GM19468 (cell line): Measurements from ENCODE around the gene NRL.

ENCODE experiments used
- ATAC-seq: cut with Tn5 transposase; IDR thresholded peaks from one replicate; pipeline ENCODE4 v1.9.1; 2021; ENCODE audit warnings: mild to moderate bottlenecking, moderate library complexity, moderate number of reproducible peaks; ENCODE audit not compliant: unreplicated experiment; ENCODE audit errors: extremely low read depth

Gene NRL

GRCh38 chr14:24145690-24146452 is 31.1 kb upstream of the NRL start:
- ATAC-seq, result no peak

DNA sequence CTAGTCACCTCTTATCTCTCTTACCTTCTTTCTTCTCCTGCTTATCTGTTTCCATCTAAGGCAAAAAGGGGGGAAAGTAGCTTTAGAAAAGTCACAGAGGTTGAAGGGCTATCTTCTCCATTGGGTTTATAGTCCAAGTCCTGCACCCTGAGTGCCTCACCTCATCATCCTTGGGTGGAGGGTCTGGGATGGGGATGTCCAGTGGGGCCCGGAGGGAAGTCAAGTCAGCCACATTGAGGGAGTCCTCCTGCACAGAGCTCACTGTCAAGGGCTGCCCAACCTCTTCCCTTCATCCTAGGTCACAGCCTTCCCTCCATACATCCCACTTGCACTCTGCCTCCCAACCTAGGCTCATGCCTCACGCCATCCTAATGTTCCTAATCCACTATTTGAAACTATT is 30.5 kb upstream of the NRL start:
- no peak for ATAC-seq

DNA sequence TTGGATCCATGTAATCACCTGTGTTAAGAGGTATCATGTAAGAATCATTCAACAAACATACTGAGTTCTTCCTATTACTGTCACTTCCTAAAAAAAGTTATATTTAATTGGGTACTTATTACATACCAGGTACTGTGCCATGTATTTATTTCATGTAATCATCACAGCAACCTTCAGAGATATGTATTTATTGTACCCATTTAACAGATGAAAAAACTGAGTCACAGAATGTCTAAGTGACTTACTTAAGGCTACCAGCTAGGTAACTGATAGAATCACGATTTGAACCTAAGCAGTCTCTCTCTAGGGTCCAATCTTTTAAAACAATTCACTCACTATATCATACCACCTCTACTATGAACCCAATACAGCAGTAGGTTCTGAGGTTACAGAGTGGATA is 29.7 kb upstream of the NRL start:
- ATAC-seq, result no peak

DNA sequence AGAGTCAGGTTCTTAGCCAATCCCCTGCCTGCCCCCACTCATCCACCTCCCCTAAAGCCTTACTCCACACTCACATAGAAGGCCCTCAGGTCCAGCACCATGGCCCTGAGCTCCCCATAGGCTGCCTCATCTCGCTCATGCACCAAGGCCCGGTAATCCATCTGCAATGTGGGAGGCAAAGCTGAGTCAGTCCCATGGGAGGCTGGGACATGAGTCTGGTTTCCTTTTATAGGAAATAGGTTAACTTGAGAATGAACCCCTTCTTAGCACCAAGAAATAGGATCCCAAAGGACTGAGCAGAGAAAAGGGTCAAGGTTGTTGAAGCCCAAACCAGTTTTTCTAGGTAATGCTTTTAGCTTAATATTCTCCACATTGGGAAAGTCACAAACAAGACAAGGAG is 28.8 kb upstream of the NRL start:
- no peak for ATAC-seq

DNA sequence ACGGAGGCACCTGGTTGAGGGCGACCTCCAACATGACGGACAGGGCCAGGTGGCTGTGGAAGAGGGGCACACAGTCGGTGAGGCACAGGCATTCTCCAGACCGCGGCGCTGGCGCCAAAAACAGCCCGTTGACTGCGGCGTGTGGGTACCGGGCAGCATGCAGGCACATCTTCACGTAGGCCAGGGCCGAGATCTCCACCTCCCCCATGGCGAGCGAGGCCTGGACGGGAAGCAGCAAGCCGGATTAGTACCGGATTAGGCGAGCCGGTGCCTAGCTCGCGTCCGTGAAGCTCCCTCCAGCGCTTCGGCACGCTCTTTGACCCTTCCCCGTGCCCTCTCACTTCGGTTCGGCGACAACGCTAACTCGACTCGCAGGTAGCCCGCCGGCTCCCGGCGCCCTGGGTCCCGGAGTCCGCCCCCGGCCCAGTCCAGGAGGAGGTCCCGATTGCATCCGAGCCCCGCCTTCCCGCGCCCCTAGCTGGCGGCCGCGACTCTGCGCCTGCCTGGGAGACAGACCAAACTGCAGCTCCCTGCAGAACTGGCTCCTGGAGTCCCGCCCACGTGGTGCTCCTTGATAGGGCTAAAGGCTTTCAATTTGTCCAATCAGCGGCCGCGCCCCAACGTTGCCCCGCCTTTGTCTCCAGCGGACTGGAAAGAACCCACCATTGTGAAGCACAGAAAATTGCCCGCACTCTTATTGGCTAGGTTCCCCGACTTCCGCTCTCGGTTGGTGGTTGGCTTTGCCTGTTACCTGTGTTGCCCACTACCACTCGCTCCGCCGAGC is 26.5 kb upstream of the NRL start, which contains the start of gene EMC9:
Gene EMC9, minus strand, starts transcription at position 495 of the 784 bp plus-strand sequence. Its CDS starts 287 bp downstream, at position 208.
- peak; percentile 94 for ATAC-seq

DNA sequence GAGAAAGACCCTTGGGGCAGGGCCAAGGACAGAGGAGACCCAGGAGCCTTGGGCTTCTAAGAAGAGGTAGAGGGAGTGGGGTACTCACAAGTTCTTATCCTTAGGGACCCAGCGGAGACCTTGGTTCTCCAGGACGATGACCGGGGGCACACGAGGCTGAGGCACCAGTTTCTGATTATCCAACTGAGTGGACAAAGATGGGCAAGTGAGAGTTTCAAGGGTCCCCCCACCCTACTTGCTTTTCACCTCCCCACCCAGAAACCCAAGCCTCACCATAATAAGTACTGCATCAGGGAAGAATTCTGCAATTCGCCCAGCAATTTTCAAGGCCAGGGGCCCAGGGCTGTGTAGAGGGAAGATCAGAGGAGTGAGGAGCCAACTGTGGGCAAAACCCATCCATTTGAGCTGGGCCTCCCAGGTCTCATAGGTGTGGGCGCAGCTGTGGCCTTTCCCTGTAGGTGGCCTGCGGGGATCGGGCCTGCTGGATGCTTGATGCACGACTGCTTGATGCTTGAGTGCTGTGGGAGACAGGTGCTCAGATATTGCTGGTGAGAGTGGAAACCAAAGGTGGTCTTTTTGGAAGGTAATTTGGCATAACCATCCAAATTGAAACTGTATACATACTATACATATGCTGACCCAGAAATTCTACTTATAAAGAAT is 24.7 kb upstream of the NRL start:
- ATAC-seq, result no peak

DNA sequence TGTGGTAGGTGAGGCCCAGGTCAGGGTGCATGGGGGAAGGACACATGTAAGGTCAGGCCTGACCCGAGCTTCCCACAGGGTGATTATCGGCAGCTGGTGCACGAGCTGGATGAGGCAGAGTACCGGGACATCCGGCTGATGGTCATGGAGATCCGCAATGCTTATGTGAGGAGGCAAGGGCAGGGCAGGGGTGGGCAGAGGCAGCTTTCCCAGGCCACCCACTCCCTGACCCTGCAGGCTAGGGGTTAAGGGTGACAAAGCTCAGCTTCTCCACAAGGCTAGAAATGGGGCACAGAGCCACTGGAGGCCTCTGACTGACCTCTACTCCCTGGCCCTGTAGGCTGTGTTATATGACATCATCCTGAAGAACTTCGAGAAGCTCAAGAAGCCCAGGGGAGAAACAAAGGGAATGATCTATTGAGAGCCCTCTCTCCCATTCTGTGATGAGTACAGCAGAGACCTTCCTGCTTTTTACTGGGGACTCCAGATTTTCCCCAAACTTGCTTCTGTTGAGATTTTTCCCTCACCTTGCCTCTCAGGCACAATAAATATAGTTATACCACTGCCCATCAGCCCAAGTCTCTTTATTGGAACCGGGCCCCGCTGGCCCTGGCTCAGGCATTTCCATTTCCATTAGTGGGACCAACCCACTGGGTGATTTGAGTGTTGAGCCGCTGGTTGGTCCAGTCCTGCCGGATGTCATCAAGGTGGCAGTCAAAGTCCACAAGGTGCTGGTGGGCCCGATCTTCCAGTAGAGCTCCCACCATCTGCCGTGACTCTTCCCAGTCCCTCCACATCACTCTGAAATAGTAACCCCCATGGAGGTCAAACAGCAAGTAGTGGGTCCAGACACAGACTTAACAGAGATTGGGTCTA is 23.9 kb upstream of the NRL start:
- ATAC-seq, result no peak

DNA sequence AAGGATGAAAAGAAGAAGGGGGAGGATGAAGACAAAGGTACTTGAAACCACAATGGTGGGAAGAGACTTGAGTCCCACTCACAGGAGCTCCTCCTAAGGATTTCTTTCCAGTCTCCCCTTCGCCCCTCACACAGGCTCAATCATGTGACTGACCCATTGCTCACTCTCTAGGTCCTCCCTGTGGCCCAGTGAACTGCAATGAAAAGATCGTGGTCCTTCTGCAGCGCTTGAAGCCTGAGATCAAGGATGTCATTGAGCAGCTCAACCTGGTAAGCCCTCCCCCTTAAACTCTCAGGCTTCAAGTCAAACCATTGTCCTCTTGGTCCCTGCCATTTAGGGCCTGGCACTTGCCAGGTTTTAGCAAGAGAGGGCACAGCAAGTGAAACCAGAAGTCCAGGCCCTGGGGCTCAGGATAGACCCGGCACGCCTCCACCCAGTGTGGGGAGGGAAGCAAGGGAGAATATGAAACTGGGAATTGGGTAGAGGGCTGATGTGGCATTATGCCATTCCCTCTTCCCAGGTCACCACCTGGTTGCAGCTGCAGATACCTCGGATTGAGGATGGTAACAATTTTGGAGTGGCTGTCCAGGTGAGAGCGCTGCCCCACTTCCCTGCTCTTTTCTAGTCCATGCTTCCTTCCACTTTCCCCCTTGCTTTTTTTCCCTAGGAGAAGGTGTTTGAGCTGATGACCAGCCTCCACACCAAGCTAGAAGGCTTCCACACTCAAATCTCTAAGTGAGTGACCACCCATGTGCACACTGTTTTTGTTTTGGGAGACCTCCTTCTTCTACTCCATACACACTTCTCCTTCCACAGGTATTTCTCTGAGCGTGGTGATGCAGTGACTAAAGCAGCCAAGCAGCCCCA is 23.0 kb upstream of the NRL start:
- no peak for ATAC-seq

DNA sequence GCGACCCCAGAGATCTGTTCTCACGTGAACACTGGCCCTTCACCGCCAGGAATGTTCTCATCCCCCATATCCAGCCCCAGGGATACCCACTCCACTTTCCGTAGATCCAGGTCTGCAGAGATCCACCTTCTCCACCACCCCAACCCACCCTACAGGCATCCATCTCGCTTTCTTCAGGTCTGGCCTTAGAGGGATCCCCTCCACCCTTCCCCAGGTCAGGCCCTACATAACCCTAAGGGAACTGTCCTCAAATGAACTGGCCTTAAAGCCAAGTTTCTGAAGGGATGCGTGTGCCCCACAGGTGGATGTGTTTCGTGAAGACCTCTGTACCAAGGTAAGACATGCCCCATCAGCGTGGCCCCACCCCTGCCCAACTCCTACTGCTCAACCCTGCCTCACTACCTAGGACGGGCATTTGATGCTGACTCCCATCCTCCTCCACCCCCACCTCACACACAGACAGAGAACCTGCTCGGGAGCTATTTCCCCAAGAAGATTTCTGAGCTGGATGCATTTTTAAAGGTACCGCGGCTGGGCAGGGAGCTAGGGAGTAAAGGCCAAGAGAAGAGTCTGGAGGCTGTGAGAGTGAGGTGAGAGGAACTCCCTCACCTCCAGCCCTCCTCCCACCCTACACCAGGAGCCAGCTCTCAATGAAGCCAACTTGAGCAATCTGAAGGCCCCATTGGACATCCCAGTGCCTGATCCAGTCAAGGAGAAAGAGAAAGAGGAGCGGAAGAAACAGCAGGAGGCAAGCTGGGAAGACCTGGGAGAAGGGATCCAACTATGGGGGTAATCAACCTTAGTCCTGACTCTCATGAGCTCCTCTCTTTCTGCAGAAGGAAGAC is 22.2 kb upstream of the NRL start:
- ATAC-seq, result no peak

GRCh38 chr14:24135834-24136683 is 21.3 kb upstream of the NRL start, which contains the start of gene PSME1:
PSME1 (plus strand) TSS chr14:24136194; CDS start chr14:24136263, 69 bp downstream.
- ATAC-seq, result peak; percentile 70

- no peak for ATAC-seq
Observed at GRCh38 chr14:24135584-24135833, 20.8 kb upstream of the NRL start.

DNA sequence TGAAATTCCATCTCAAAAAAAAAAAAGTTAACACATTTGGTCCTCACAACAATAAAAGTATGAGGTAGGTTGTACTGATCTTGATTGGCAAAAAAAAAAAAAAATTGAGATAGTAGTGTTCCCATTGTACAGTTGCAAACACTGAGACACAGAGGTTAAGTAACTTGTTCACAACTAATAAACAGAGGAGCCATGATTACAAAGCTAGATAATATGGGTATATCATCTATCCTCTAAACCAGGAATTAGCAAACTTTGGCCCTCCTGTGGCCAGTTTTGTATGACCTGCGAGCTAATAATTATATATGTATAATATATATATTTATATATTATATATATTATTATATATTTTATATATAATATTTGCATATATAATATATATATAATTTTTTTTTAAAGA is 19.0 kb upstream of the NRL start:
- no peak for ATAC-seq

DNA sequence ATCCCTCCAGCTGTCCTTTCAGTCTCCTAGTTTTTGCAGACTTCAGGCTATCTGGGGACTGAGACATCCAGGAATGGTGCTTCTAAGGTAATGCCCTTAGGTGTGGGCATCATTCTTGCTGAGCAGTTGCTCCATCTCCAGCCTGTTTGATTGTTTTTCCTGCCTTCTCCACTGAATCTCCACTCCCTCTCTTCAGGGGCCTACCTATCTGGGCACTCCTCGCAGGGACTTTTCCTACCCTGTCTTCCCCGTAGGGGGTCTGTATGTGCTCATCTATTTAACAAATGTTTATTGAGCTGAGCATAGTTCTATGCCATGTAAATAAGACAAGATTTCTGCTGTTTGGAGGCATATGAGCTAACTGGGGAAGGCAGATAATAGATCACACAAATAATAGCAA is 18.2 kb upstream of the NRL start:
- ATAC-seq, result no peak

- no peak for ATAC-seq
Observed at GRCh38 chr14:24132061-24132685, 17.4 kb upstream of the NRL start.

GRCh38 chr14:24131549-24131966 is 16.8 kb upstream of the NRL start:
- ATAC-seq, result no peak

DNA sequence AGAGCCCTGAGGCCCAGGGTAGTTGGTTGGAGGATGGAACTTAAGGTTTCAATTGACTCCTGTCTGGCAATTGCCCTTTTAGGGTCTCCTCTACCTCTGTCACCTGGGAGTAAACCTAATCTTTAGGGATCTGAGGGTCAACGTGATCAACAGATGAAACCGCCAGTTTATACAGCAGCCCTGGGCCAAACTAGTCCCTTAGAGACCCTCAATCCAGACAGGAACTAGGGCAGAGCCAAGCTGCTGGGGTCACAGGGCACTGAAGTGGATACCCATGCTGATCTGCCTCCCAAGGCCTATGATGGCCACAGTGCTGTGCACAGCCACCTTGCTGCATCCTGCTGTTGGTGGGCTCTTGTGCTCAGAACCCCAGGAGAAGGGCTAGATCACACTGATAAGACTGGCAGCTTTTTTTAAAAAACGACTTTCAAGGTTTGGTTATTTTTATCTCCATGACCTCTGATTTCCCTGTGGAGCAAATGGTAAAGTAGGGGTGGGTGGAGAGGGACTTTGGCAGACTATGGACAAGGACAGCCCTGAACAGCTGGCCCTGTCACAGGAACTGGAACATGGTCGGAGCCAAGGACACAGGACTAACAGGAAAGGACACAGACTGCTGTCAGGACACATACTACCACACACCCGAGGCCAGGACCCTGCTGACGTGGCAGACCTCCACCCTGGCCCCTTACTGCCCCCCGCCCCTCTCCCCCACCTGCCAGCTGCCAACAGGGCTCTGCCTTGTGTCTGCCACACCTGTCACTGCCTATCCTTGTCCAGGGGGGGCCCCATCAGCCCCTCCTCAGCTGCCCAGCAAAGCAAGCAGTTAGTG is 16.2 kb upstream of the NRL start:
- ATAC-seq, result no peak
